K562 (cell line): ENCODE data around the gene COQ8A. TPM values are rescaled to one million over a fixed set of nuclear protein-coding genes. Genes with fewer than 3 reads are reported as not detected.

Experiments
- ATAC-seq: fragments of 200-7000 bp; cut with Tn5 transposase; 3 replicates; pipeline ENCODE4 v1.9.1; 2020; ENCODE audit warnings: moderate library complexity
- BruUV-seq: library from RNA; stranded (reverse); fragments of 400-500 nt; replicated peaks from 2 replicates; lab custom pipeline; 2021; lab: Mats Ljungman, UMichigan
- CTCF ChIA-PET: fragments of 300-600 bp; formaldehyde crosslinking; extraction: SDS; loops from one replicate; lab custom pipeline; 2021; ENCODE audit warnings: low intra/inter-chr PET ratio; lab: Yijun Ruan, JAX
- POLR2A ChIA-PET: fragments of 300-600, 350-650 bp; sonication (Branson Sonifier 250); formaldehyde crosslinking; extraction: SDS; loops from one replicate; lab custom pipeline; 2021; ENCODE audit warnings: antibody characterized with exemption, inconsistent platforms; lab: Yijun Ruan, JAX
- DNase-seq, 4 experiments: peaks; one replicate each; pipeline versions ENCODE4 v3.0.0 to v3.0.0-alpha.2; 2011 to 2018; ENCODE audit warnings: low spot score in 3 of 4, mixed read lengths in 3 of 4; ENCODE audit errors: extremely low read depth in 1 of 4
- FAIRE-seq: peaks from 2 replicates; lab custom pipeline; 2011; peaks lifted over from hg19 to GRCh38; lab: Jason Lieb, UNC
- H2AFZ ChIP-seq: 2 replicates; pipeline ENCODE4 v1.6.0; 2011; ENCODE audit warnings: low read depth, low read length, control low read depth, inconsistent platforms
- H3K27ac ChIP-seq: fragments of 200-600 bp; 3 replicates; pipeline ENCODE4 v1.8.0; 2011; ENCODE audit warnings: low read depth, mild to moderate bottlenecking, control low read depth, inconsistent platforms, low read length, moderate library complexity, mixed read lengths; ENCODE audit errors: extremely low read depth
- H3K27me3 ChIP-seq, 2 experiments: fragments of 300-600 bp in 1 of 2; 2 replicates in 1 of 2; 3 replicates in 1 of 2; pipeline versions ENCODE4 v1.6.0 to v1.8.0; 2011; ENCODE audit warnings: inconsistent platforms in 2 of 2, low read length in 2 of 2, mild to moderate bottlenecking in 1 of 2, mixed read lengths in 1 of 2, moderate library complexity in 1 of 2; ENCODE audit not compliant: control insufficient read depth in 2 of 2, insufficient read depth in 2 of 2
- H3K36me3 ChIP-seq: fragments of 300-600 bp; 3 replicates; pipeline ENCODE4 v1.8.0; 2011; ENCODE audit warnings: mild to moderate bottlenecking, low read length, inconsistent platforms; ENCODE audit not compliant: control insufficient read depth, insufficient read depth
- H3K4me1 ChIP-seq, 2 experiments: fragments of 200-600 bp in 1 of 2; replicated peaks in 1 of 2; 2 replicates in 1 of 2; 3 replicates in 1 of 2; pipeline versions ENCODE4 v1.5.1 to v1.8.0; 2011; ENCODE audit warnings: inconsistent platforms in 2 of 2, low read length in 2 of 2, mild to moderate bottlenecking in 1 of 2, mixed read lengths in 1 of 2, moderate library complexity in 1 of 2; ENCODE audit not compliant: control insufficient read depth in 2 of 2, insufficient read depth in 2 of 2
- H3K4me2 ChIP-seq: 2 replicates; pipeline ENCODE4 v1.6.1; 2011; ENCODE audit warnings: low read length, control low read depth, inconsistent platforms, mixed read lengths; ENCODE audit not compliant: insufficient read depth
- H3K4me3 ChIP-seq: fragments of 200-600 bp; sonication (generic), shearing (Covaris generic); 2 replicates; pipeline ENCODE4 v1.5.1; 2016; ENCODE audit warnings: control low read depth, inconsistent platforms
- H3K79me2 ChIP-seq: fragments of 200-600 bp; 3 replicates; pipeline ENCODE4 v1.8.0; 2011; ENCODE audit warnings: low read length, inconsistent platforms; ENCODE audit not compliant: control insufficient read depth, insufficient read depth
- H3K9ac ChIP-seq, 2 experiments: 2 replicates each; pipeline versions ENCODE4 v1.6.0 to v1.6.1; 2011; ENCODE audit warnings: low read depth in 2 of 2, low read length in 2 of 2, control low read depth in 1 of 2, inconsistent platforms in 1 of 2, mild to moderate bottlenecking in 1 of 2, mixed read lengths in 1 of 2; ENCODE audit not compliant: insufficient read depth in 1 of 2
- H3K9me1 ChIP-seq: one replicate; pipeline ENCODE4 v1.6.0; 2011; ENCODE audit warnings: inconsistent platforms, mild to moderate bottlenecking, low read length, moderate library complexity; ENCODE audit not compliant: control insufficient read depth, insufficient read depth
- H3K9me3 ChIP-seq: replicated peaks from 2 replicates; pipeline ENCODE4 v1.5.1; 2011; ENCODE audit warnings: low read depth, low read length, inconsistent platforms; ENCODE audit not compliant: control insufficient read depth, insufficient read depth
- H4K20me1 ChIP-seq: replicated peaks from 2 replicates; pipeline ENCODE4 v1.6.1; 2011; ENCODE audit warnings: low read length, inconsistent platforms, mixed read lengths; ENCODE audit not compliant: control insufficient read depth, insufficient read depth
- FOXK2 ChIP-seq, 2 experiments: fragments of 450-650 bp; IDR thresholded peaks in 1 of 2; conservative IDR thresholded peaks in 1 of 2; 2 replicates each; pipeline ENCODE4 v1.6.1; 2016; ENCODE audit warnings: low read depth in 2 of 2, mild to moderate bottlenecking in 1 of 2
- KDM4B ChIP-seq, 2 experiments: fragments of 450-650 bp in 1 of 2; sonication (generic) in 1 of 2; IDR thresholded peaks; 2 replicates each; pipeline ENCODE4 v1.6.1; 2016 to 2017; ENCODE audit warnings: borderline replicate concordance in 2 of 2, antibody characterized with exemption in 1 of 2, low read depth in 1 of 2, mild to moderate bottlenecking in 1 of 2
- MAFK ChIP-seq: IDR thresholded peaks from 2 replicates; pipeline ENCODE4 v1.6.1; 2011; ENCODE audit warnings: low read length, improper control_type of control experiment
- RB1 ChIP-seq: fragments of 450-650 bp; IDR thresholded peaks from 2 replicates; pipeline ENCODE4 v1.6.1; 2017; ENCODE audit warnings: low read depth, mild to moderate bottlenecking
- WGBS: fragments of 100-300 bp; shearing (Covaris generic); methylation state at CpG from one replicate; pipeline ENCODE4 v1.1.6; 2016; ENCODE audit warnings: low coverage, mixed read lengths; ENCODE audit not compliant: insufficient coverage; ENCODE audit errors: missing lambda C conversion rate; 5-methylcytosine and 5-hydroxymethylcytosine counted together
- in situ Hi-C: fragments of 300-500 bp; cut with MboI; formaldehyde crosslinking; loops from 4 replicates; pipeline ENCODE4 v1.15.0; 2018; ENCODE audit warnings: inconsistent platforms, mixed read lengths
- intact Hi-C: fragments of 100-400 bp; cut with micrococcal nuclease; formaldehyde crosslinking; loops from 2 replicates; pipeline ENCODE4 v1.14.2; 2022
- polyA plus RNA-seq, 8 experiments: library from polyadenylated mRNA; depleted of rRNA in 4 of 8; stranded (reverse) in 5 of 8; unstranded in 3 of 8; fragments of >200 nt; fragmentation: Nextera tagmentation in 2 of 8; fragmentation: Illumina TruSeq in 1 of 8; extraction: Ambion mirVana in 2 of 8; extraction: Trizol in 1 of 8; gene quantifications; 2 replicates each; pipeline versions ENCODE4 v1.2.1 to v1.2.3, GENCODE V29; 2011 to 2014; ENCODE audit warnings: inconsistent platforms in 1 of 8, missing spikeins in 1 of 8
- total RNA-seq, 7 experiments: library from RNA; depleted of rRNA in 6 of 7; stranded (reverse); fragments of >200 nt in 6 of 7; fragmentation: Illumina TruSeq in 2 of 7; extraction: Trizol in 2 of 7; gene quantifications; 2 replicates each; pipeline versions ENCODE4 v1.2.1 to v1.2.3, GENCODE V29; 2011 to 2021; ENCODE audit warnings: low replicate concordance in 1 of 7
- TF ChIP-seq, protein P1 (sequence below), 2 experiments: IDR thresholded peaks in 1 of 2; conservative IDR thresholded peaks in 1 of 2; 2 replicates each; pipeline ENCODE4 v1.6.1; 2016; ENCODE audit warnings: low read depth in 2 of 2, mild to moderate bottlenecking in 1 of 2, missing compliant biosample characterization in 1 of 2, missing genetic modification characterization in 1 of 2, moderate library complexity in 1 of 2

Gene COQ8A
- total and polyA plus RNA-seq, 9 of the 15 experiments (the other 6 are each of a cell fraction or from before 2014, with no cell fraction given), result 2.6 to 54.3 (median 32.4) TPM

GRCh38 chr1:226953175-226953800, 13.2 kb downstream of the COQ8A start:
- peaks cover 15% of the 10 kb centered on the region; the same call in 2 of the 3 replicates for H3K79me2 ChIP-seq
- TF ChIP-seq RB1 (no peak), KDM4B (IDR thresholded peaks at IDR 0.05; ENCODE audit: borderline replicate concordance in 2 of 2, low read depth in 1 of 2) (no peak), MAFK (no peak), FOXK2 (conservative IDR thresholded peaks at IDR 0.05 in 1 of 2, IDR thresholded peaks at IDR 0.05 in 1 of 2; ENCODE audit: low read depth in 2 of 2) (no peak)
- TF ChIP-seq, protein P1, sequence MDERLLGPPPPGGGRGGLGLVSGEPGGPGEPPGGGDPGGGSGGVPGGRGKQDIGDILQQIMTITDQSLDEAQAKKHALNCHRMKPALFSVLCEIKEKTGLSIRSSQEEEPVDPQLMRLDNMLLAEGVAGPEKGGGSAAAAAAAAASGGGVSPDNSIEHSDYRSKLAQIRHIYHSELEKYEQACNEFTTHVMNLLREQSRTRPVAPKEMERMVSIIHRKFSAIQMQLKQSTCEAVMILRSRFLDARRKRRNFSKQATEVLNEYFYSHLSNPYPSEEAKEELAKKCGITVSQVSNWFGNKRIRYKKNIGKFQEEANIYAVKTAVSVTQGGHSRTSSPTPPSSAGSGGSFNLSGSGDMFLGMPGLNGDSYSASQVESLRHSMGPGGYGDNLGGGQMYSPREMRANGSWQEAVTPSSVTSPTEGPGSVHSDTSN (CRISPR knock-in tag; IDR thresholded peaks at IDR 0.05; ENCODE audit: low read depth), result no peak
- TF ChIP-seq, protein P1 (tag; conservative IDR thresholded peaks at IDR 0.05; ENCODE audit: low read depth), result no peak
- ChIA-PET CTCF (no interaction called here), POLR2A (interaction anchor here (0.6 to 1.8 kb wide), 7 partner anchors 11 to 39 kb away, joined by 3 to 7 read pairs (median 3); partner anchors contain the start of gene COQ8A)
- H3K4me3 ChIP-seq, result no peak overlapping the region
- intact Hi-C loops, result no loop called here
- ATAC-seq (no peak), FAIRE-seq (no peak), DNase-seq (no peak)
- H3K9me3 ChIP-seq, result no peaks in the 10 kb centered on the region
- peaks cover 10% of the 10 kb centered on the region for H4K20me1 ChIP-seq
- H3K9me1 ChIP-seq, result no peaks in the 10 kb centered on the region
- in situ Hi-C loops, result no loop called here
- no peak overlapping the region for H3K4me2 ChIP-seq
- H3K36me3 ChIP-seq, result no peaks in the 10 kb centered on the region
- H3K27ac ChIP-seq, result no peak overlapping the region
- BruUV-seq, result no TSS peak
- peaks cover 0 to 2% of the 10 kb centered on the region in 2 experiments; a peak in 1 of 5 replicates for H3K4me1 ChIP-seq
- H2AFZ ChIP-seq, result no peak overlapping the region
- 0 out of 4 replicates have a peak overlapping the region, but pooled peaks of 1 of the 2 experiments have one; percentile 4 for H3K9ac ChIP-seq
- 74% methylated on average over 11 of the region's 11 CpGs for whole genome bisulfite sequencing
- H3K27me3 ChIP-seq, result no peaks in the 10 kb centered on the region
